IPS-15b (cell line): ENCODE results near the gene PDE11A.

Experiments
- H3K27me3 ChIP-seq: one replicate; pipeline ENCODE4 v1.6.1; 2013; ENCODE audit warnings: low read length; ENCODE audit not compliant: control insufficient read depth, insufficient read depth
- H3K36me3 ChIP-seq: one replicate; pipeline ENCODE4 v1.6.1; 2013; ENCODE audit warnings: low read length; ENCODE audit not compliant: control insufficient read depth, insufficient read depth
- H3K4me1 ChIP-seq: one replicate; pipeline ENCODE4 v1.6.1; 2013; ENCODE audit warnings: mild to moderate bottlenecking, low read length; ENCODE audit not compliant: control insufficient read depth, insufficient read depth
- H3K4me3 ChIP-seq: one replicate; pipeline ENCODE4 v1.5.1; 2013; ENCODE audit warnings: low read depth, low read length
- H3K9ac ChIP-seq: one replicate; pipeline ENCODE4 v1.6.1; 2013; ENCODE audit warnings: low read depth, mild to moderate bottlenecking, low read length
- H3K9me3 ChIP-seq: one replicate; pipeline ENCODE4 v1.6.1; 2013; ENCODE audit warnings: mild to moderate bottlenecking, low read length; ENCODE audit not compliant: control insufficient read depth, insufficient read depth

The PDE11A gene

DNA sequence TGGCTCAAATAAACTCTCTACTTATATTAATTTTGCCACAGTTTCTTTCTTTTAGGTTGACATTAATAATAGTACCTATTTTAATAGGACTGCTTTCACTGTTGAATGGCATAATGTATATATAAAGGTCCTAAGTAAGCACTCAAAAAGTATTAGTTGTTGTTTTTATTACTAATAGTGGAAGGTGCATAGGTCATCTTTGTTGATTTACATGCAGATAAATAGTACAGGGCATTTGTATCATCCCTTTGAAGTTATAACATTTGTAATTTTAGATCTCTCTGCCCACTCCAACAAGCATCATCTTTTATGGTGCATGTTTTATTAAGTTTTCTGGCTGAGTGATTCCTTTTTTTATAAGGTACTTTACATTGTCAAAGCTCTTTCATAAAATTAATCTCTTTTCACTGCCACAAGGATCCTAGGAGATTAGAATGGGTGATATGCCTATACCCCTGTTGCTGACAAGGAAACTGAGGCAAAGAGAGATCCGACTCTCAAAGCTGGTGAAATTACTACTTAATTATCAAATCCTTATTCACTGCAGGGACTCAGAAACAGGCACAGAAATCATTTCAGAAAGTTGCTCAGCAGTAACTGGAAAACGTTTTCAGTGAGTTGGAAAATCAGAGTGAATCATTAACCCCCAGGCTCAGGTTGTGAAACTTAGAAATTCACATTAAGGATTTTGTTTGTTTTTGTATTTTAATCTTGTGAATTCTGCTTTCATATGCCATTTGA, 380.4 kb downstream of the PDE11A start:
- no peaks in the 10 kb centered on the region for H3K9me3 ChIP-seq
- H3K36me3 ChIP-seq: no peaks in the 10 kb centered on the region
- H3K4me3 ChIP-seq: no peak overlapping the region
- H3K27me3 ChIP-seq: peaks cover 2% of the 10 kb centered on the region
- no peak overlapping the region for H3K9ac ChIP-seq
- H3K4me1 ChIP-seq: peaks cover 8% of the 10 kb centered on the region

DNA sequence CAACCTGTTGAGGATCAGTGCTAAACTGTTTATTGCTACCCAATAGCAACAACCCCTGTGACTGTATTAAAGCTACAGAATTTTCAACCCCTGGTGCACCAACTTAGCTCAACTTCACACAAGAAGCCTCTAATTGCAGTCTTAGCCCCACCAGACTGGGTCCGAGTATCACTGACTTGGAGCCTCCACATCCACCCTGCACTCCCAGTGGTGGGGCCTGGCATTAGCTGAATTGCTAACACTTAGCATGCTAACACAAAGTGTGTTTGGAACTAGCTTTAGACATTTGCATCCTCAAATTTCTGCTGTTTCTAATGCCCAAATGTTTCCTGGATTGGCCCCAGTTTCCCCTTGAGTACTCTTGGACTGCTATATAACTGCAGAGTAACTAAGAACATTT, 381.4 kb downstream of the PDE11A start:
- no peaks in the 10 kb centered on the region for H3K36me3 ChIP-seq
- H3K4me1 ChIP-seq: peaks cover 8% of the 10 kb centered on the region
- no peak overlapping the region for H3K4me3 ChIP-seq

DNA sequence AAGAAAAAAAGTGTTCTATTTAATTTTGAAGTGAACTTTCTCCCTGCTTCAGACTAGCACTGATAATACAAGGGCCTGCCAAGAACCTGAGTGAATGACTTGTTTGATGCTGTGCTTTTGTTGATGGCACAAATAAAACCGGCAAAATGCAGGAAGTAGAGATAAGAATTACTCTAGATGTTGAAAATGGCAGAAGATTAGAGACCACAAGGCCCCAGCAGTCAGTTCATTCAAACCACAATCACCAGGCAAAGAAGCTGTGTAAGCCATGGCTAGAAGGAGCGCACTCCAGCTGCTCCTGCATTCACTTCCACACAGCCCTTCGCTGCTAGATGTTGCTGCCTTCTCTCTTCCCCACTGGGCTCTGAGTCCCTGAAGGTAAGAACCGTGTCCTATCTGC, 383.0 kb downstream of the PDE11A start:
- Histone ChIP-seq H3K9me3 (no peaks in the 10 kb centered on the region), H3K9ac (no peak overlapping the region), H3K27me3 (peaks cover 2% of the 10 kb centered on the region), H3K36me3 (no peaks in the 10 kb centered on the region), H3K4me1 (peaks cover 8% of the 10 kb centered on the region), H3K4me3 (no peak overlapping the region)

More for the DNA sequence above, 381.4 kb downstream of the PDE11A start:
- Histone ChIP-seq H3K9ac (no peak overlapping the region), H3K9me3 (no peaks in the 10 kb centered on the region), H3K27me3 (peaks cover 2% of the 10 kb centered on the region)

DNA sequence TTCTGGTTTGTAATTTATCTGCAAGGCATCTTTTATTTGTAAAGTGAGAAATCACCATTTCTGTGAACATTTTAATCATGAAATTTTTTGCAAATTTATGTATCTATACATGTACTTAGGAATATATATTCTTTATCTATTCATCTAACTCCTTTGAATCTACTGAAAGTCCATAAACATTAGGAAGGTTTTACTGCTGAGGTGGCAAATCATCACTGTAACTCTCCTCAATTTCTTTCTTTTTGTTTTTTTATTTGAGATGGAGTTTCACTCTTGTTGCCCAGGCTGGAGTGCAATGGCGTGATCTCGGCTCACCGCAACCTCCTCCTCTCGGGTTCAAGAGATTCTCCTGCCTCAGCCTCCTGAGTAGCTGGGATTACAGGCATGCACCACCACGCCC, 383.7 kb downstream of the PDE11A start:
- Histone ChIP-seq H3K9ac (no peak overlapping the region), H3K36me3 (no peaks in the 10 kb centered on the region), H3K9me3 (no peaks in the 10 kb centered on the region), H3K4me3 (no peak overlapping the region), H3K27me3 (peaks cover 2% of the 10 kb centered on the region), H3K4me1 (peaks cover 8% of the 10 kb centered on the region)

DNA sequence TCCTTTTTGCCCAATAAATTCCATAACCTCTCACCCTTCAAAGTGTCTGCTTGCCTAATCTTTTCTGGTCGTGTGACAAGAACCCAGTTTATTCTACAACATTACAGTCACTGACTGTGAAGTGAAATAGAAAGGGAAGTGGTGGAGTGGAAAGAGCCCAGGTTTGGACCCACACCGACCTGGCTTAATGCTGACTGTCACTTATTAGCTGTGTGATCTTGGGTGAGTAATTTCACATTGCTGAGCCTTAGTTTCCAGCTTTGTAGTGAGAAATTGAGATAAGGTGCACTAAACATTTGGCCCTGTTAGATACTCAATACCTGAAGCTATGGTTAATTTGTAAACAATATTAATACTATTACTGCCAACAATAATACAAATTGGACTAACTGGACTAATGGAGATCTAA, 388.9 kb downstream of the PDE11A start:
- H3K4me3 ChIP-seq: no peak overlapping the region
- no peaks in the 10 kb centered on the region for H3K4me1 ChIP-seq
- no peaks in the 10 kb centered on the region for H3K9me3 ChIP-seq
- no peaks in the 10 kb centered on the region for H3K36me3 ChIP-seq
- H3K9ac ChIP-seq: no peak overlapping the region
- no peaks in the 10 kb centered on the region for H3K27me3 ChIP-seq

DNA sequence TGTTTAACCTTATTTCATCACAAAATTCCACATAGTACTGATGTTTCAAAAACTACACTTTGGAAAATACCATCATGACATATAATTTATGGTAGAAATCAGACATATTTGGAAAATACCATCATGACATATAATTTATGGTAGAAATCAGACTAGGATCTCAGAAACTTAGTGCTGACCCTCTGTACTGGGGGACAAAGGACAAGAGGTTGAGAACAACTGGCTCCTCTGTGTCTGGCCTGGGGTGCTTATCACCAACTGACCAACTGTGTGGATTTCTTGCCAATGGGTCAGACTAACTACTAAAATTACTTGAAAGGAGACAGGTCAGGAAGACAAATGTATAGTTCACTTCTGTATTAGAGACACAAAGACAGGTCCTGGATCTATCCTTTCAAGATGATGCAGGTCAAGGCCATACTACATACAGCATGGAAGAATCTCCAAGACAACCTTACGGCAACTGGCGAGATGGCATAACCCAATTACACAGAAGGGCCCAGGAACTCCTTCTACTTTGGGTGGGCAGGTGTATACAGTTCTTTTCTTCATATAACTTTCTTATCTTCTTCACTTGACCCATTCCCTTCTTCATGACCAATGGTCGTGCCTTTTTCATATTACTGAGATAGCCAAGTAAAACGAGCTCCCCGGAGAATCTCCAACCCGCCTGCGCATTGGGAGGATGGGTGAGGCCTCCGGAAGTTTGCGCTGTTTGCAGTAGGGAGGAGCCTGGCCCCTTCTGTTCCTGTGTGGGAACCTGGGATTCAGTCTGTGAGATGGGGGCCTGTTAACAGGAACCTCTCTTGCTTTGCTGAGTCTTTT, 389.5 kb downstream of the PDE11A start:
- no peaks in the 10 kb centered on the region for H3K36me3 ChIP-seq
- no peak overlapping the region for H3K9ac ChIP-seq
- H3K27me3 ChIP-seq: no peaks in the 10 kb centered on the region
- no peaks in the 10 kb centered on the region for H3K9me3 ChIP-seq
- no peak overlapping the region for H3K4me3 ChIP-seq
- H3K4me1 ChIP-seq: no peaks in the 10 kb centered on the region

DNA sequence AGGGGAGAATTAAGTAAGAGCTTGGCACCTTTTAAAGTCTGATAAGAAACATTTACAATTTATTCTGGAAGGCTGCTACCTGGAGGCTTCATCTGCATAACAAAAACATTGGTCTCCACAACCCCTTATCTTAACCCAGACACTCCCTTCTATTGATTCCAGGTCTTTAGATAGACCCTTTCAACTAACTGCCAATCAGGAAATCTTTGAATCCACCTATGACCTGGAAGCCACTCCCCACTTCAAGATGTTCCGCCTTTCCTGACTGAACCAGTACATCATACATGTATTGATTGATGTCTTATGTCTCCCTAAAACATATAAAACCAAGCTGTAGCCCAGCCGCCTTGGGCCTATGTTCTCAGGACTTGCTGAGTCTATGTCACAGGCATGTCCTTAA, 390.6 kb downstream of the PDE11A start:
- H3K4me1 ChIP-seq: no peaks in the 10 kb centered on the region
- H3K9me3 ChIP-seq: no peaks in the 10 kb centered on the region

DNA sequence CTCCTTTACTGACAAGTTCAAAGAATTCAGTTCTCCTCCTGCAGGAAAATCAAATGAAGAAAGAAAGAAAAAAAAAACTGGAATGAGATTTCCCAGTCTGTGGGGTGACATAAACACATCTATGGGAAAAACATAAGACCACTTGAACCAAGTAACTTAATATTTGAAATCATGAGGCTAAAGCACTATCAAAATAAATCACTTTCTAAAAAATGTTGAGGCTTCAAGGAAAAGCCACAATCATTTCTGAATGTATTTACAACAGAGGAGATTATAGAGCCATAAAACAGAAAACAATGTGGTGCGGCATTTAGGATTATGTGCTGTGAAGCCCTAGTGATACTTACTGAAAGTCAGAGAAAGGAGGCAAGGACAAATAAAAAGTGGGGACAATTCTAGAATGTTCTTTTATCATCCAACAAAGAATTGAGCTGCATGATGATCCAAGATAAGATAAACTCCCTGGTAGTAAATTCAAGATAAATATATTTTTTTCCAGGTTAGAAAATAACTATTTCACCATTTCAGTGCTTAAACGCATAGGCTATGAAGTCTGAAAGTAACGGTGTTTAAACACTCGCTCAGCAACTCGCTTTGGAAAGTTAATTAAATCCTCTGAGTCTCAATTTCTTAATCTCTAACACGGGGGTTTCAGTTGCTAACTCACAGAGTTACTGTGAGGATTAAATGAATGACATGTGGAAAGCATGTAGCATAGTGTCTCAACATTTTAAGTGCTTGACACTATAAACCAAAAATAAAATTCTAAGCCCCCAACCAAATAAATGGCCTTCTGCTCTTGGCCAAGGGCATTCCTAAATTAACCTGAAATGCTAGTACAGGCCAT, 391.5 kb downstream of the PDE11A start:
- no peak overlapping the region for H3K4me3 ChIP-seq
- no peak overlapping the region for H3K9ac ChIP-seq
- no peaks in the 10 kb centered on the region for H3K27me3 ChIP-seq
- no peaks in the 10 kb centered on the region for H3K9me3 ChIP-seq
- no peaks in the 10 kb centered on the region for H3K36me3 ChIP-seq
- H3K4me1 ChIP-seq: no peaks in the 10 kb centered on the region

More for the DNA sequence above, 390.6 kb downstream of the PDE11A start:
- Histone ChIP-seq H3K27me3 (no peaks in the 10 kb centered on the region), H3K36me3 (no peaks in the 10 kb centered on the region), H3K4me3 (no peak overlapping the region), H3K9ac (no peak overlapping the region)

DNA sequence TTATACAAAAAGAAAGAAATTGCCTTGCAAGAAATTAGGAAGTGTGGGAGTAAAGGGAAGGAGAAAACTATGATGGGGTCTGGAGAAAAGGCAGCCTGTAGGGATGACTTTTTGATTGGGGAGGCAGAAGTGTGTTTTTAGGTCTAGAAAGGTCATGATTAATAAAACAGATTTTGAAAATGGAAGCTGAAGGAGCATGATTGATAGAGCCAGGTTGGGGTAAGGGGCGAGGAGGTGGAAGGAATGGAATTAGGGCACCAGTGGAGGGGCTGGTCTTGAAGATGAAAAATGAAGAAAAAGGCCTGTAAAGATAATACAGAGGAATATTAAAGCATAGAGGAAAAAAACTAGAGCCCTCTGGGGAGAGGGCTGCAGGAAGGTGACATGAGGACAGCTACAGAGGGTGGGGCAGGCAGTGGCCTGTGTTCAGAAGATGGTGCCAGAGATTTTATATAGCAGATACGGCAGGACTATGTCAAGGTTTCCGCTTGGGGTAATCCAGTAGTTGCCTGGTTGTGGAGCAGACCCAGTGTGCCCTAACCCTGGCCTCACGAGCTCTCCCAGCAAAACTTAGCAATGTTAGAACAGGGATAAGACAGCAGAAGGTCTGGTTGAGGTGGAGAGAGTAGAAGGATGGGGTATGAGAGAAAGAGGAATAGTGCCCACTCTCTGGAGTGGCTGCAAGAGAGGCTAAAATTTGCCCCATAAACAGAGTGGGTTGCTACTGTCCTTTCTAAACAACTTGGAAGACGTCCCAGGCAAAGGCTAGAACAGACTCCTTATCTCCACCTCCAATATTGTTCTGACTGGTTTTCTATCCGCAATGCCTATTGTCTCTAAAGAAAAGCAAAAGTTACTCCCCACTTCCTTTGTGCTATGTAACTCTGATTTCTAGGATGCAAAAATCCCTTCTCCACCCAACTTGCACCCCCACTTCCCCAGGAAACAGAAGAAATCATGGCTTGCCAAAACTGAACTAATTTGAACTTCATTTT, 392.7 kb downstream of the PDE11A start:
- no peaks in the 10 kb centered on the region for H3K36me3 ChIP-seq
- H3K27me3 ChIP-seq: no peaks in the 10 kb centered on the region
- H3K4me3 ChIP-seq: no peak overlapping the region
- no peak overlapping the region for H3K9ac ChIP-seq
- H3K9me3 ChIP-seq: no peaks in the 10 kb centered on the region
- H3K4me1 ChIP-seq: no peaks in the 10 kb centered on the region

DNA sequence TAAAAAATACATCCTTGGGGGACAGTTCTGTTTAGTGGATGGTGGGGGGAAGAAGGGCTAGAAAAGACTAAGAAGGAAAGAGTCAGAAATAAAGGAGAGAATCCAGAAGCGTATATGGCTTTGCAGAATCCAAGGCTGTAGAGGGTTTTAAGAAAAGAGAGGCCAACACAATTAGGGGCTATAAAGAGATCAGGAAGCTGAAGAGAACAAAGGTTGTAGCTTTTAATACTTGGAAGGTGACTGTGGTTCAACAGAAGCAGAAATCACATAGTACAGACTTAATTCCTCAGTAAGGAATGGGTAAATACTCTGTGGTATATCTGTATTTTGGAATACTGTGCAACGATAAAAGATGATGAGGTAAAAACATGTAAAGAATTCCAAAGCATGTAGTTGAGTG, 393.6 kb downstream of the PDE11A start:
- Histone ChIP-seq H3K9ac (no peak overlapping the region), H3K4me1 (no peaks in the 10 kb centered on the region), H3K9me3 (no peaks in the 10 kb centered on the region), H3K27me3 (peaks cover 2% of the 10 kb centered on the region), H3K4me3 (no peak overlapping the region), H3K36me3 (no peaks in the 10 kb centered on the region)

DNA sequence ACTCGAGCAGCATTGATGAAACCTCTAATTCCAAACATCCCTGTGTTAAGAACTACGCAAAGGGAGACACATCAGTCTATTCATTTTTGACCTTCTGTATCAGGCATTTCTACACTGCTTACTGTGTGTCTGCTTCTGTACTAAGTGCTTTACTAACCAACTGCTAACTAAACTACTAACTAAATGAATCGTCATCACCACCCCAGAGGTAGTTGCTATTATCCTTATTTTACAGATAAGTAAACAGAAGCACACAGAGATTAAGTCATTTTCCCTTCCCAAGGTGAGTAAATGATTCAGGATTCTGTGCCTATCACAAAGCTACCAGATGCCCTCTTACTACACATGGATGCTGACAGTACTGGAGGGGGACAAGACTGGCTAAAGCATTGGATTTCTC, 395.9 kb downstream of the PDE11A start:
- H3K9me3 ChIP-seq: no peaks in the 10 kb centered on the region
- H3K4me3 ChIP-seq: no peak overlapping the region
- no peak overlapping the region for H3K9ac ChIP-seq
- peaks cover 25% of the 10 kb centered on the region for H3K27me3 ChIP-seq
- no peaks in the 10 kb centered on the region for H3K36me3 ChIP-seq
- H3K4me1 ChIP-seq: peaks cover 5% of the 10 kb centered on the region
